H1 (cell line): ENCODE data around the gene PKP1. TPM values are rescaled to one million over a fixed set of nuclear protein-coding genes. Genes with fewer than 3 reads are reported as not detected.

Experiments used
- CTCF ChIA-PET: fragments of 300-600 bp; sonication (Branson Sonifier 250); formaldehyde crosslinking; loops from one replicate; lab custom pipeline; 2021; ENCODE audit not compliant: partially characterized antibody; lab: Charles Lee
- POLR2A ChIA-PET: fragments of 300-600 bp; sonication (Branson Sonifier 250); formaldehyde crosslinking; loops from one replicate; lab custom pipeline; 2021; ENCODE audit warnings: inconsistent platforms; ENCODE audit not compliant: partially characterized antibody; lab: Charles Lee
- DNase-seq, 2 experiments: peaks; one replicate each; pipeline versions ENCODE4 v3.0.0 to v3.0.0-alpha.2; 2010 to 2022; ENCODE audit warnings: low spot score in 2 of 2, low read depth in 1 of 2, mixed read lengths in 1 of 2
- FAIRE-seq: peaks from 2 replicates; lab custom pipeline; 2011; peaks lifted over from hg19 to GRCh38; lab: Jason Lieb, UNC
- H2AFZ ChIP-seq: 2 replicates; pipeline ENCODE4 v1.8.1; 2012; ENCODE audit warnings: low read length, inconsistent platforms
- H2AK5ac ChIP-seq: 2 replicates; pipeline ENCODE4 v1.6.1; 2013; ENCODE audit warnings: low read depth, low read length
- H2BK120ac ChIP-seq: replicated peaks from 2 replicates; pipeline ENCODE3; 2013; ENCODE audit warnings: low read depth, low read length, inconsistent platforms
- H2BK12ac ChIP-seq: 2 replicates; pipeline ENCODE4 v1.6.1; 2013; ENCODE audit warnings: low read depth, low read length
- H2BK15ac ChIP-seq: 2 replicates; pipeline ENCODE4 v1.6.1; 2013; ENCODE audit warnings: low read length
- H2BK20ac ChIP-seq: 2 replicates; pipeline ENCODE4 v1.6.1; 2013; ENCODE audit warnings: low read length
- H2BK5ac ChIP-seq: 2 replicates; pipeline ENCODE4 v1.6.1; 2013; ENCODE audit warnings: low read depth, low read length
- H3K14ac ChIP-seq: 2 replicates; pipeline ENCODE4 v1.6.1; 2013; ENCODE audit warnings: inconsistent platforms; ENCODE audit not compliant: insufficient read length
- H3K18ac ChIP-seq: 2 replicates; pipeline ENCODE4 v1.6.1; 2013; ENCODE audit warnings: low read length; ENCODE audit errors: extremely low read depth
- H3K23ac ChIP-seq: 2 replicates; pipeline ENCODE4 v1.6.1; 2013; ENCODE audit warnings: inconsistent platforms; ENCODE audit not compliant: insufficient read length
- H3K23me2 ChIP-seq: 2 replicates; pipeline ENCODE4 v1.6.1; 2013; ENCODE audit warnings: low read depth, low read length
- H3K27ac ChIP-seq: 2 replicates; pipeline ENCODE4 v1.6.1; 2011; ENCODE audit warnings: low read depth, low read length, inconsistent platforms
- H3K27me3 ChIP-seq, 4 experiments: replicated peaks in 1 of 4; 1 replicate in 1 of 4; 2 replicates in 3 of 4; pipeline versions ENCODE4 v1.6.1 to v1.8.1; 2011 to 2013; ENCODE audit warnings: low read length in 3 of 4, mild to moderate bottlenecking in 3 of 4, inconsistent platforms in 2 of 4, mixed read lengths in 2 of 4, moderate library complexity in 1 of 4; ENCODE audit not compliant: control insufficient read depth in 3 of 4, insufficient read depth in 3 of 4; ENCODE audit errors: extremely low read depth in 1 of 4
- H3K36me3 ChIP-seq, 4 experiments: 2 replicates each; pipeline versions ENCODE4 v1.6.1 to v1.8.1; 2011 to 2013; ENCODE audit warnings: mild to moderate bottlenecking in 4 of 4, low read length in 3 of 4, moderate library complexity in 2 of 4, control low read depth in 1 of 4, inconsistent platforms in 1 of 4; ENCODE audit not compliant: insufficient read depth in 4 of 4, control insufficient read depth in 2 of 4
- H3K4ac ChIP-seq: replicated peaks from 2 replicates; pipeline ENCODE3; 2013; ENCODE audit warnings: low read length, low read depth, mixed read lengths, inconsistent platforms; ENCODE audit not compliant: insufficient read length
- H3K4me1 ChIP-seq, 4 experiments: replicated peaks in 1 of 4; 1 replicate in 1 of 4; 2 replicates in 3 of 4; pipeline versions ENCODE4 v1.6.1 to v1.8.1; 2011 to 2013; ENCODE audit warnings: low read length in 3 of 4, inconsistent platforms in 2 of 4, mixed read lengths in 1 of 4; ENCODE audit not compliant: insufficient read depth in 4 of 4, control insufficient read depth in 3 of 4
- H3K4me2 ChIP-seq, 2 experiments: 2 replicates each; pipeline versions ENCODE4 v1.6.1 to v1.8.1; 2011 to 2013; ENCODE audit warnings: low read depth in 2 of 2, low read length in 2 of 2, control low read depth in 1 of 2, inconsistent platforms in 1 of 2, mild to moderate bottlenecking in 1 of 2; ENCODE audit not compliant: insufficient read depth in 1 of 2
- H3K4me3 ChIP-seq, 4 experiments: fragments of 200-600, 300-600 bp in 1 of 4; sonication (generic), shearing (Covaris generic), sonication (Bioruptor Twin) in 1 of 4; 2 replicates each; pipeline versions ENCODE4 v1.5.1 to v1.8.1; 2011 to 2016; ENCODE audit warnings: low read length in 4 of 4, low read depth in 3 of 4, control low read depth in 2 of 4, inconsistent platforms in 2 of 4, mild to moderate bottlenecking in 2 of 4, mixed read lengths in 1 of 4, moderate library complexity in 1 of 4; ENCODE audit not compliant: insufficient read depth in 2 of 4; ENCODE audit errors: extremely low read depth in 1 of 4
- H3K56ac ChIP-seq: replicated peaks from 2 replicates; pipeline ENCODE3; 2013; ENCODE audit warnings: low read depth, mild to moderate bottlenecking, mixed read lengths, low read length, inconsistent platforms; ENCODE audit not compliant: insufficient read length
- H3K79me1 ChIP-seq: 2 replicates; pipeline ENCODE4 v1.6.1; 2013; ENCODE audit warnings: low read depth, low read length, control low read depth
- H3K79me2 ChIP-seq, 2 experiments: 2 replicates each; pipeline versions ENCODE4 v1.6.1 to v1.8.1; 2012 to 2013; ENCODE audit warnings: low read length in 2 of 2, mild to moderate bottlenecking in 2 of 2, inconsistent platforms in 1 of 2; ENCODE audit not compliant: insufficient read depth in 2 of 2, control insufficient read depth in 1 of 2
- H3K9ac ChIP-seq, 4 experiments: replicated peaks in 1 of 4; 1 replicate in 1 of 4; 2 replicates in 3 of 4; pipeline versions ENCODE4 v1.6.1 to v1.8.1; 2011 to 2013; ENCODE audit warnings: low read depth in 3 of 4, low read length in 3 of 4, control low read depth in 2 of 4, mild to moderate bottlenecking in 2 of 4, moderate library complexity in 2 of 4, inconsistent platforms in 1 of 4; ENCODE audit errors: extremely low read depth in 1 of 4
- H3K9me3 ChIP-seq, 2 experiments: 2 replicates each; pipeline versions ENCODE4 v1.6.1 to v1.8.1; 2012 to 2013; ENCODE audit warnings: mild to moderate bottlenecking in 2 of 2, moderate library complexity in 2 of 2, control low read depth in 1 of 2, inconsistent platforms in 1 of 2, low read depth in 1 of 2, low read length in 1 of 2, mixed read lengths in 1 of 2; ENCODE audit not compliant: insufficient read depth in 2 of 2
- H4K20me1 ChIP-seq, 2 experiments: replicated peaks in 1 of 2; 2 replicates each; pipeline versions ENCODE3 to v1.8.1; 2011 to 2013; ENCODE audit warnings: inconsistent platforms in 2 of 2, low read length in 2 of 2, mild to moderate bottlenecking in 1 of 2; ENCODE audit not compliant: insufficient read depth in 2 of 2, control insufficient read depth in 1 of 2
- H4K5ac ChIP-seq: 2 replicates; pipeline ENCODE4 v1.6.1; 2013; ENCODE audit warnings: low read length, low read depth, mixed read lengths, inconsistent platforms; ENCODE audit not compliant: insufficient read length
- H4K8ac ChIP-seq: 2 replicates; pipeline ENCODE4 v1.8.0; 2013; ENCODE audit warnings: mild to moderate bottlenecking, moderate library complexity, low read length, inconsistent platforms; ENCODE audit not compliant: insufficient read depth; ENCODE audit errors: extremely low read depth
- H4K91ac ChIP-seq: replicated peaks from 2 replicates; pipeline ENCODE3; 2013; ENCODE audit warnings: low read length, mixed read lengths, inconsistent platforms; ENCODE audit not compliant: insufficient read length
- CBX5 ChIP-seq: fragments of 300-800, 300-1000 bp; sonication (generic); IDR thresholded peaks from 2 replicates; pipeline ENCODE4 v1.7.1; 2016; ENCODE audit warnings: antibody characterized with exemption, low read length, low read depth
- CHD1 ChIP-seq: IDR thresholded peaks from 2 replicates; pipeline ENCODE4 v1.6.1; 2012; ENCODE audit warnings: low read depth, low read length, improper control_type of control experiment
- SIRT6 ChIP-seq: IDR thresholded peaks from one replicate; pipeline ENCODE4 v1.7.1; 2012; ENCODE audit warnings: low read length, inconsistent platforms
- WGBS, 2 experiments: shearing (Covaris generic) in 1 of 2; methylation state at CpG; one replicate each; pipeline versions ENCODE4 v1.1.6 to v1.1.7; 2013 to 2015; ENCODE audit warnings: low lambda C conversion rate in 2 of 2, mixed read lengths in 2 of 2, inconsistent platforms in 1 of 2, low coverage in 1 of 2, missing lambda C conversion rate in 1 of 2; ENCODE audit not compliant: insufficient replicate concordance in 2 of 2, insufficient coverage in 1 of 2, insufficient read length in 1 of 2; ENCODE audit errors: extremely low coverage in 1 of 2, missing lambda C conversion rate in 1 of 2; 5-methylcytosine and 5-hydroxymethylcytosine counted together
- polyA plus RNA-seq, 7 experiments: library from polyadenylated mRNA; depleted of rRNA in 3 of 7; stranded (reverse) in 5 of 7; unstranded in 2 of 7; fragments of >200 nt in 5 of 7; fragments of 200-250 nt in 2 of 7; gene quantifications; 1 replicate in 5 of 7; 2 replicates in 1 of 7; 4 replicates in 1 of 7; pipeline versions ENCODE4 v1.2.1 to v1.2.3, GENCODE V29; 2011 to 2013; ENCODE audit warnings: missing spikeins in 2 of 7, mixed read lengths in 2 of 7
- total RNA-seq: library from RNA; stranded (reverse); fragmentation: NEBNext Ultra II Directional; extraction: Animal tissue kit (Norgen Biotek cat#: 25700); gene quantifications from 2 replicates; pipeline ENCODE4 v1.2.1, GENCODE V29; 2021
- TF ChIP-seq, protein P1 (sequence below): IDR thresholded peaks from 2 replicates; pipeline ENCODE4 v1.6.1; 2011; ENCODE audit warnings: low read depth, mild to moderate bottlenecking, low read length; ENCODE audit not compliant: insufficient read depth

The PKP1 gene
- total and polyA plus RNA-seq, 2 of the 8 experiments (the other 6 are each of a cell fraction or from before 2014, with no cell fraction given): 0.21 to 0.95 TPM

GRCh38 chr1:201377611-201378092 is 94.3 kb downstream of the PKP1 start, which contains the start of gene TNNT2:
TSS of gene TNNT2 (minus strand) at chr1:201377680. CDS start at chr1:201373254, 4,426 bp downstream.
- Histone ChIP-seq H2BK5ac (peak within 1 kb of the TSS; percentile 94), H4K91ac (peak within 1 kb of the TSS; percentile 92), H3K79me2 (no peaks in the 10 kb centered on the region), H3K4me3 (peak within 1 kb of the TSS in 3 of 4 experiments; percentile 30 to 51 (median 46); a peak in 5 of 8 replicates), H2BK120ac (peak within 1 kb of the TSS; percentile 87), H3K36me3 (no peaks in the 10 kb centered on the region), H3K18ac (peak within 1 kb of the TSS; percentile 89), H3K27ac (peak within 1 kb of the TSS; percentile 95), H3K27me3 (no peaks in the 10 kb centered on the region), H3K14ac (no peak within 1 kb of the TSS), H3K9me3 (no peaks in the 10 kb centered on the region), H3K23ac (no peak within 1 kb of the TSS), H2AK5ac (peak within 1 kb of the TSS; percentile 61; the same call in 1 of the 2 replicates), H4K8ac (peak within 1 kb of the TSS; percentile 91; the same call in 1 of the 2 replicates), H3K4me1 (peaks cover 9 to 38% (median 27%) of the 10 kb centered on the region in 4 experiments)
- no peak for DNase-seq
- no peak for FAIRE-seq
- POLR2A ChIA-PET: interaction anchor here (0.6 to 1.9 kb wide), 6 partner anchors 8 to 134 kb away, joined by 3 to 8 read pairs (median 3); no protein-coding TSS in a partner anchor
- 67% methylated on average over 7 of the region's 9 CpGs; no CpG with 5 or more reads in 1 of the 2 experiments for WGBS, 2 experiments
- TF ChIP-seq CBX5: no peak
- TF ChIP-seq, protein P1, sequence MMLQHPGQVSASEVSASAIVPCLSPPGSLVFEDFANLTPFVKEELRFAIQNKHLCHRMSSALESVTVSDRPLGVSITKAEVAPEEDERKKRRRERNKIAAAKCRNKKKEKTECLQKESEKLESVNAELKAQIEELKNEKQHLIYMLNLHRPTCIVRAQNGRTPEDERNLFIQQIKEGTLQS: no peak
- TF ChIP-seq CHD1: no peak
- TF ChIP-seq SIRT6: no peak
- TF ChIP-seq, all 59 proteins: peak for 0
- Histone ChIP-seq H3K56ac (no peak within 1 kb of the TSS), H3K9ac (peak within 1 kb of the TSS in 2 of 4 experiments; percentile 68 to 71; a peak in 5 of 7 replicates), H4K20me1 (no peaks in the 10 kb centered on the region), H3K4ac (peak within 1 kb of the TSS; percentile 87), H3K79me1 (no peaks in the 10 kb centered on the region; the same call in 1 of the 2 replicates), H3K4me2 (peak within 1 kb of the TSS; percentile 30 to 73), H4K5ac (peak within 1 kb of the TSS; percentile 85), H2AFZ (no peak within 1 kb of the TSS), H2BK12ac (peak within 1 kb of the TSS; percentile 95), H2BK15ac (peak within 1 kb of the TSS; percentile 73), H3K23me2 (peaks cover 2% of the 10 kb centered on the region; the same call in 1 of the 2 replicates), H2BK20ac (peak within 1 kb of the TSS; percentile 21)
- CTCF ChIA-PET: interaction anchor here (1.1 to 17.6 kb wide), 6 partner anchors 13 to 123 kb away, joined by 3 to 371 read pairs (median 96); partner anchors contain the start of gene LAD1
